AG10803 (cell line): ENCODE measurements around the gene ZNF575.

Source experiments
- DNase-seq: peaks from one replicate; pipeline ENCODE4 v3.0.0; 2010; ENCODE audit warnings: low read depth
- H3K4me3 ChIP-seq: 2 replicates; pipeline ENCODE4 v1.5.1; 2011; ENCODE audit warnings: mild to moderate bottlenecking, low read length, control low read depth
- CTCF ChIP-seq: conservative IDR thresholded peaks from 2 replicates; pipeline ENCODE4 v1.5.1; 2011; ENCODE audit warnings: mild to moderate bottlenecking, low read length, control low read depth, inconsistent platforms

ZNF575 gene

GRCh38 chr19:43563816-43564457 is 30.9 kb downstream of the ZNF575 start:
- no peak for DNase-seq
- no peak for TF ChIP-seq CTCF
- H3K4me3 ChIP-seq, result no peak overlapping the region

GRCh38 chr19:43564800-43565199 is 31.8 kb downstream of the ZNF575 start:
- DNase-seq, result no peak
- no peak overlapping the region for H3K4me3 ChIP-seq
- no peak for TF ChIP-seq CTCF

- no peak overlapping the region for H3K4me3 ChIP-seq
- TF ChIP-seq CTCF, result no peak
- no peak for DNase-seq
Measured at GRCh38 chr19:43569657-43570056, 36.7 kb downstream of the ZNF575 start.

GRCh38 chr19:43570174-43570791 is 37.3 kb downstream of the ZNF575 start:
- DNase-seq, result no peak
- no peak overlapping the region for H3K4me3 ChIP-seq
- no peak for TF ChIP-seq CTCF

- DNase-seq, result no peak
- no peak overlapping the region for H3K4me3 ChIP-seq
- TF ChIP-seq CTCF, result no peak
Measured at GRCh38 chr19:43572171-43572588, 39.2 kb downstream of the ZNF575 start.

- DNase-seq, result no peak
- peak overlapping the region; percentile 94 for H3K4me3 ChIP-seq
- TF ChIP-seq CTCF, result no peak
Measured at GRCh38 chr19:43574424-43575155, 41.6 kb downstream of the ZNF575 start.
